AG09309 (cell line): Measurements from ENCODE around the gene CSTF2T.

Experiments used
- DNase-seq: peaks from one replicate; pipeline ENCODE4 v3.0.0-alpha.2; 2010; ENCODE audit warnings: low read depth
- H3K4me3 ChIP-seq: 2 replicates; pipeline ENCODE4 v1.5.1; 2011; ENCODE audit warnings: mild to moderate bottlenecking, low read depth, low read length, moderate library complexity; ENCODE audit not compliant: control insufficient read depth
- CTCF ChIP-seq: IDR thresholded peaks from 2 replicates; pipeline ENCODE4 v1.5.1; 2011; ENCODE audit warnings: mild to moderate bottlenecking, low read depth, low read length, inconsistent platforms; ENCODE audit not compliant: insufficient read depth, control insufficient read depth; ENCODE audit errors: missing control alignments

CSTF2T gene

GRCh38 chr10:51669041-51669440, 30.4 kb downstream of the CSTF2T start:
- no peak for TF ChIP-seq CTCF
- no peak overlapping the region for H3K4me3 ChIP-seq
- DNase-seq = no peak

DNA sequence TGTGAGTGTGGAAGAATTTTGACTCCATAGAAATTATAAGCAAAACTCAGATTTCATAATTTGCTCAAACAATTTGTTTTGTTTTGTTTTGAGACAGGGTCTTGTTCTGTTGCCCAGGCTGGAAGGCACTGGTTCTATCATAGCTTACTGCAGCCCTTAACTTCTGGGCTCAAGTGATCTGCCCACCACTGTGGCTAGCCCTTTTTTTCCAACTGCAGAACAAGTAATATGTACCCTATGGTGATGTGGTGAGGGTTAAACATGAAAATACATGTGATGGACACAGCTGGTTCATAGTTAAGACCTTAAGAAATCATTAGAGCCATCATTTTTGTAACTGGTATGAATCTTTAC, 31.1 kb downstream of the CSTF2T start:
- DNase-seq = no peak
- no peak for TF ChIP-seq CTCF
- no peak overlapping the region for H3K4me3 ChIP-seq

DNA sequence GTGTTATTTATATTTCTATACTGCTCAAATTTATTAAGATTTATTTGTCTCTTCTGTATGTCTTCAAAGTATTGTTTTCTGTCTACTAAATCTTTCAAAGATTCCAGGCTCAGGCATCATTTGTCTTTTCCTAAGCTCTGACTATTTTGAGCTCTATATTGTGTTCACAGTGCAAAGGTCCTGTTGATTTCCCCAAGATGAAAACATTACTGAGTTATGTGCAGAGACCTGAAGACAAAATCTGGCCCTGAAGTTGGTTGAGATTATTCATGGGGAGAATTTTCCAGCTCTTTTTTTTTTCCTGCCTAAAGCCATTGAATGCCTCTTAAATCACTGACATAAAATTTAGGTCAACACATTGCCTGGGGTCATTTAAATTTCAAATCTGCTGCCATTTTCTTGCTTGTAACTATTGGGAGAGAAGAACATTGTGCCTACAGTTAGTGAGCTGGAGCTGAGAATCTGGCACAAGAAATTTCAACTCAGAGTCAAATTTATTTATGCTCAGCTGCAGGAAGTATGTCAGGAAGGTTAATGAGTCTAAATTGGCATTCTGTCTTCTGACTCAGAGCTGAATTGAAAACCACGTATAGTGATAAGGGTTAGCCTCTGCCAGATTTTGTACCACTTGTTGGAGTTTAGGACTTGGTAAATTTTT, 31.6 kb downstream of the CSTF2T start:
- DNase-seq = peak; percentile 39
- TF ChIP-seq CTCF = no peak
- H3K4me3 ChIP-seq = no peak overlapping the region

DNA sequence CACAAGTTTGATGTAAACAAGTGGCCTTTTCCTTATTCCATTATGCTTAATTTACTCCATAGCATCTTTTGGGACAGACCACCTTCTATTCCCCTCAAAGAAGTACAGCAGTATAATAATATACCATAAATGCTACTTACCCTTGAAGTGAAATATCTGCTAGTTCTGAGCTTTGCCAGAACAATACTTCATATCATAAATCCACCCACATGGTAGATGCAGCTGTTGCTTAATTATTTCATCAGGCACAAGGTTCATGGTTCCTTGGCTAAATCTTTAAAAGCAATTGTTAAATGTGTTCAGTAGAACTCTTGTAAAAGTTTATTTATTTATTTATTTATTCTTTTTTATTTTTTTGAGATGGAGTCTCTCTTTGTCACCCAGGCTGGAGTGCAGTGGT, 32.9 kb downstream of the CSTF2T start:
- no peak for TF ChIP-seq CTCF
- no peak for DNase-seq
- H3K4me3 ChIP-seq = no peak overlapping the region

DNA sequence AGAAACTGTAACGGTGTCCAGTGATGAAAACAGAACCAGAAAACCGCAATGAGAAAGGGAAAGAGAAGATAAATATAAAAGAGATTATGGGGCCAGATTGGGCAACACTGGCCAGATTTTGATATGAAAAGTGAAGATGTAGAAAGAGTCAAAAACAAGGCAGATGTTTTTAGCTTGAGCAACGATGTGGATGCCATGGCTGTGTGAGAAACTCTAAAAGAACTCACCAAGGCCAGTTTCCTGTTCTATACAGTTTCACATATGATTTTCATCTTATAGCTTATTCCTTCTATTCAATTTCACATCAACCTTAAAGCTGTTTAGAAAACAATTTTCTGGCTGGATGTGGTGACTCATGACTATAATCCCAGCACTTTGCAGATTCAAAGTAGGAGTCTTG, 36.3 kb downstream of the CSTF2T start:
- no peak for DNase-seq
- no peak for TF ChIP-seq CTCF
- H3K4me3 ChIP-seq = no peak overlapping the region

DNA sequence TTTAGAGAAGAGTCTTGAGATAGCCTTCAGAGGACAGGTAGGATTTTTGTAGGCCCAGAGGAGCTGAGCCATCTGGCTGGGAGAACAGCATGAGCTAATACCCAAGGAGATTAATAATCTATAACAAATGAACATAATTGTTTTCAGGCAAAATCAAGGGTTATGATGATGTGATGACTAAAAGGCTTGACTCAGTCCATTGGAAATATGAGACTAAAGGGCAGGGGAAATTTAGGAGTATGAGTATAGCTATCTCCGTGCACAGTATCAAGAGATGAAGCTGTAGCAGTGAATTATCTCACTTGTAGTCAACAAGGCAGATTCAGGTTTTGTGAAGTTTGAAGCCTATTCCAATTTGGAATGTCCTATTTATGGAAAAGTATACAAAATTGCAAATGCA, 40.1 kb downstream of the CSTF2T start:
- DNase-seq = no peak
- H3K4me3 ChIP-seq = no peak overlapping the region

More for the DNA sequence above, 40.1 kb downstream of the CSTF2T start:
- TF ChIP-seq CTCF = no peak
